Thyroid gland (tissue), 4 donors: ENCODE data around the gene HECW1.

Source experiments
- POLR2A ChIP-seq, 2 donors: fragments of 450-650 bp; IDR thresholded peaks; one replicate each; pipeline ENCODE4 v1.6.1; 2017; ENCODE audit warnings: antibody characterized with exemption in 2 of 2, mild to moderate bottlenecking in 2 of 2, moderate library complexity in 1 of 2
- TF ChIP-seq, protein P1 (sequence below), 6 experiments: fragments of 200-600 bp in 3 of 6; fragments of 450-650 bp in 3 of 6; sonication (generic) in 3 of 6; IDR thresholded peaks; one replicate each; pipeline ENCODE4 v1.5.1; 2016 to 2019; ENCODE audit warnings: antibody characterized with exemption in 6 of 6, mild to moderate bottlenecking in 2 of 6, inconsistent platforms in 1 of 6, moderate library complexity in 1 of 6

DNA sequence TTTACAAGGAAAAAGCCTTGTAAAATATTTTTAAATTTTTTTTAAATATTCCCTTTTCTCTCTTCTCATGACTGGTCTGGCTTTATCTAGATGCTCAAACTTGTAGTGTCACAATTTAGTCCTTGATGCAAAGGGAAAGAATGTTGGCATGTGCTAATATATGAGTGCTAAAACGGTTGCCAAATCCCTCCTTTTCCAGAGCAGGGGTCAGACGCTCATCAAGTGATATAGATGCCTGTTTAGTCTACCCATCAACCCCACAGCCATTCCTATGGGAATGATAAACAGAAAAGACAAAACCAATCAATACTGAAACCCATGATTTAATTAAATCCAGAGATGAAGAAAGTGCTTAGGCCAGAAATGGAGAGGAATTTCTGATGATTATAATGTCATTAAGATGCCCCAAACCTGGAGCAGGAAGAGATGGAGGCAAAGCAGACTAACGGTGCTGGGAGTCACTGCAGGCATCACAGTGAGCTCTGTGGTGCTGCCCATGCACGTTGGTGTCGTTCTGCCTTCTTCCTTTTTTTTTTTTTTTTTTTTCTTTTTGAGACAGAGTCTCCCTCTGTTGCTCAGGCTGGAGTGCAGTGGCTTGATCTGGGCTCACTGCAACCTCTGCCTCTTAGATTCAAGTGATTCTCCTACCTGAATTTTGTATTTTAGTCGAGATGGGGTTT, 260.4 kb downstream of the HECW1 start:
- TF ChIP-seq, protein P1, sequence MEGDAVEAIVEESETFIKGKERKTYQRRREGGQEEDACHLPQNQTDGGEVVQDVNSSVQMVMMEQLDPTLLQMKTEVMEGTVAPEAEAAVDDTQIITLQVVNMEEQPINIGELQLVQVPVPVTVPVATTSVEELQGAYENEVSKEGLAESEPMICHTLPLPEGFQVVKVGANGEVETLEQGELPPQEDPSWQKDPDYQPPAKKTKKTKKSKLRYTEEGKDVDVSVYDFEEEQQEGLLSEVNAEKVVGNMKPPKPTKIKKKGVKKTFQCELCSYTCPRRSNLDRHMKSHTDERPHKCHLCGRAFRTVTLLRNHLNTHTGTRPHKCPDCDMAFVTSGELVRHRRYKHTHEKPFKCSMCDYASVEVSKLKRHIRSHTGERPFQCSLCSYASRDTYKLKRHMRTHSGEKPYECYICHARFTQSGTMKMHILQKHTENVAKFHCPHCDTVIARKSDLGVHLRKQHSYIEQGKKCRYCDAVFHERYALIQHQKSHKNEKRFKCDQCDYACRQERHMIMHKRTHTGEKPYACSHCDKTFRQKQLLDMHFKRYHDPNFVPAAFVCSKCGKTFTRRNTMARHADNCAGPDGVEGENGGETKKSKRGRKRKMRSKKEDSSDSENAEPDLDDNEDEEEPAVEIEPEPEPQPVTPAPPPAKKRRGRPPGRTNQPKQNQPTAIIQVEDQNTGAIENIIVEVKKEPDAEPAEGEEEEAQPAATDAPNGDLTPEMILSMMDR (IDR thresholded peaks at IDR 0.05), result no peak
- TF ChIP-seq POLR2A (IDR thresholded peaks at IDR 0.05), result no peak
